GM13976 (cell line): ENCODE results near the gene CALML3.

ENCODE experiments used
- DNase-seq: peaks from one replicate; pipeline ENCODE4 v3.0.0; 2012; ENCODE audit warnings: low spot score
- in situ Hi-C: fragments of 300-500 bp; cut with MboI; formaldehyde crosslinking; loops from one replicate; pipeline ENCODE4 v1.12.0; 2022; ENCODE audit warnings: low sequenced_read_pairs, mixed read lengths, inconsistent platforms; ENCODE audit not compliant: unreplicated experiment
- TF ChIP-seq, protein P1 (sequence below): IDR thresholded peaks from 2 replicates; pipeline ENCODE4 v1.5.1; 2012; ENCODE audit warnings: borderline replicate concordance, mild to moderate bottlenecking; ENCODE audit not compliant: insufficient read depth; ENCODE audit errors: extremely low read depth, missing control alignments, control extremely low read depth

Gene CALML3

DNA sequence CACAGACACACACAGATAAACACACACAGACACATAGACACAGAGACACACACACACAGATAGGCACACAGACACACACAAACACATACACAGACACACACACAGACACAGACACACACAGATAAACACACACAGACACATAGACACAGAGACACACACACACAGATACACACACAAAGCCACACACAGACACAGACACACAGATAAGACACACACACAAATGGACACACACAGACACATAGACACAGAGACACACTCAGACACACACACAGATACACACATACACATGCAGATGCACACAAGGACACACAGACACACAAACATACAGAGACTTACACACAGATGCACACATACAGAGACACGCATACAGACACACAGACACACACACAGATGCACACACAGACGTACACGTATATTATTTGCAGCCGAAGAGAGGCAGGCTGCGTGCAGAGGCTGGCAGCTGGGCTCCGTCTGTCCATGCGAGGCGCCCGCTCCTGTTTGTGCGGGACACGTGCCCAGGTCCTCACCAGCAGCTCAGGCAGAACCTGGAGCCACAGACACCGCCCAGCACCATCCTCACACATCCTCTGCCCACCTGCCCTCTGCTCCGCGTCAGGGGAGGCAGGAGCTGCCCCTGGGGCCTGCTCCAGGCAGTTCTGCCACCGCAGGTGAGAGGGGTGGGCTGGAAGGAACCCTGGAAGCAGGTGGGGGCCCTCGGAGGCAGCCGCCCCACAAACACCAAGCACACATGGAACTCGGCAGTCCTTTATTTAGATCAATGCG lies 26.6 kb upstream of the CALML3 start:
- no peak for DNase-seq
- TF ChIP-seq, protein P1, sequence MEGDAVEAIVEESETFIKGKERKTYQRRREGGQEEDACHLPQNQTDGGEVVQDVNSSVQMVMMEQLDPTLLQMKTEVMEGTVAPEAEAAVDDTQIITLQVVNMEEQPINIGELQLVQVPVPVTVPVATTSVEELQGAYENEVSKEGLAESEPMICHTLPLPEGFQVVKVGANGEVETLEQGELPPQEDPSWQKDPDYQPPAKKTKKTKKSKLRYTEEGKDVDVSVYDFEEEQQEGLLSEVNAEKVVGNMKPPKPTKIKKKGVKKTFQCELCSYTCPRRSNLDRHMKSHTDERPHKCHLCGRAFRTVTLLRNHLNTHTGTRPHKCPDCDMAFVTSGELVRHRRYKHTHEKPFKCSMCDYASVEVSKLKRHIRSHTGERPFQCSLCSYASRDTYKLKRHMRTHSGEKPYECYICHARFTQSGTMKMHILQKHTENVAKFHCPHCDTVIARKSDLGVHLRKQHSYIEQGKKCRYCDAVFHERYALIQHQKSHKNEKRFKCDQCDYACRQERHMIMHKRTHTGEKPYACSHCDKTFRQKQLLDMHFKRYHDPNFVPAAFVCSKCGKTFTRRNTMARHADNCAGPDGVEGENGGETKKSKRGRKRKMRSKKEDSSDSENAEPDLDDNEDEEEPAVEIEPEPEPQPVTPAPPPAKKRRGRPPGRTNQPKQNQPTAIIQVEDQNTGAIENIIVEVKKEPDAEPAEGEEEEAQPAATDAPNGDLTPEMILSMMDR, result no peak
- in situ Hi-C loops, result no loop called here

DNA sequence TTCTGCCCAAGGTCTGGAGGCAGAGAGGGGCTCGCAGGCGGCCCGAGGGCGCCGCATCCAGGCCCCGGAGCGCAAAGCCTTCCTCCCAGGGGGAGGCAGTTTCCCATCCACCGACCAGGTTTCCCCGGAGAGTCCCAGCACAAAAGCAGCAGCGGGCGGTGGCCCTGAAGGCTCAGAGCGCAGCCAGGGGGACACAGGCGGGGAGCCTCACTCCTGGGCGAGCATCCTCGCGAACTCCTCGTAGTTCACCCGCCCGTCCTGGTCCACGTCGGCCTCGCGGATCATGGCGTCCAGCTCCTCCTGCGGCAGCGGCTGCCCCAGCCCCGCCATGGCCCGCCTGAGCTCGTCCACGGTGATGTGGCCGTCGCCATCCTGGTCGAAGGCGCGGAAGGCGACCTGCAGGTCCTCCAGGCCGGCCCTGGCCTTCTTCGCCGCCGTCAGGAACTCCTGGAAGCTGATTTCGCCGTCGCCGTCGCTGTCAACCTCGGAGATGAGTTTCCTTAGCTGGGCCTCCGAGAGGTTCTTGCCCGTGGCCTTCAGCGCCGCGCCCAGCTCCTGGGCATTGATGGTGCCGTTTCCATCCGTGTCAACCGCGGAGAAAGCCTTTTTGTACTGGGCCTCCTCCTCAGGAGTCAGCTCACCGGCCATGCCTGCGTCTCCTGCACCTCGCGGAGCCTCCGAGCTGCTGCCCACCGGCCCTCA lies 25.8 kb upstream of the CALML3 start:
- TF ChIP-seq, protein P1, result no peak
- DNase-seq, result no peak
- in situ Hi-C loops, result no loop called here

DNA sequence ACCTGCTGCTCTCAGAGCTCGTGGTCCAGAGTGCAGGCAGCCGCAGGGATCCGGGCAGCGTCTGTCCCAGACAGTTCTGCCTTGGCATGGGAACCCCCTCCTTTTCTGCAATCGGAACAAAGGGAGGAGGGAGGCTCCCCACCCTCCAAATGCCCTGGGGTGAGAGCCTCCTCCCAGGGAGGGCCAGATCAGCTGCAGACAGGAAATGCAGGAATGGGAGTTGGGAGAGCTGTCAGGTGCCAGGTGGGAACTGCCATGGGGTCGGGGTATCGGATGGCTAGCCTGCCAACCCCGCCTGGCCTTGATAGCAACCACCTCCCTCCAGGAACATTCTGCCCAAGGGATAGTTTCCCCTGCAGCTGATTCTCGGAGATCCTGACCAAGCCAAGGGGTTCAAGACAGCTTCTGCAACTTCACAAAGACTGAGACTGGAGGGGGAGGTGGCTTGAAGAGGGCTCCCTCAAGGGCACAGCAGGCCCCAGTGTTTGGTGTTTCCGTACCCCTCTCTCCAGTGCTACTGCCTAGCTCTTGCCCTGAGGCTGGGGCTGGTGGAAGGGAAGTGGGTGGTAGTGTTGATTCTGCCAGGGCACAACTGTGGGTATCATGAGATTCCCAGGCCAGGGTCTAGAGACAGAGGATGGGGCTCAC lies 25.1 kb upstream of the CALML3 start, which contains the start of gene CALML5:
CALML5 (minus strand) TSS at position 78 of the 648 bp plus-strand sequence. CDS start 132 bp downstream, outside the sequence.
- TF ChIP-seq, protein P1, result no peak
- in situ Hi-C loops, result no loop called here
- no peak for DNase-seq

DNA sequence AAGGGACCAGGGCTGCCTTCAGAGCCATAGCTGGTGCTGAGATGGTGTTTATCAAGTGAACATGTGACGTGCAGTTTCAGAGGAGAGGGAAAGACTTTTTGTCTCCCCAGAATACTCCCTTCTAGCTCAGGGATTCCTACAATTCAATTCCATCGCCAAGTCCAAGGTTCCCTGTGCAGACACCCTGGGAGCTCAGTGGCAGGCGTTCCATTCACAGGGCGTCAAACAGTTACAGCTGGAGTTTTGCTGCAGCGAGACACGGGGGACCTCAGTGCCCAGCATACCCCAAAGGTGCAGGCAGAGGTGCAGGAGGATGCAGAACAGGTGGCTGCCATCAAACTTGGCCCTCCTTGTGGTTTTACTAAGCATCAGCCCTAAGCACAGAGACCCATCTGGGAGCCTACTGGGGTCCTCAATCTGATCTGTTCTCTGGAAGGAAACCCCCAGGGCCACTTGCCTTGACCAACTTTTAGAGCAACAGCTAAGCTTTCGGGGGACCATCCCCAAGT lies 24.5 kb upstream of the CALML3 start:
- TF ChIP-seq, protein P1, result no peak
- in situ Hi-C loops, result no loop called here
- DNase-seq, result no peak

DNA sequence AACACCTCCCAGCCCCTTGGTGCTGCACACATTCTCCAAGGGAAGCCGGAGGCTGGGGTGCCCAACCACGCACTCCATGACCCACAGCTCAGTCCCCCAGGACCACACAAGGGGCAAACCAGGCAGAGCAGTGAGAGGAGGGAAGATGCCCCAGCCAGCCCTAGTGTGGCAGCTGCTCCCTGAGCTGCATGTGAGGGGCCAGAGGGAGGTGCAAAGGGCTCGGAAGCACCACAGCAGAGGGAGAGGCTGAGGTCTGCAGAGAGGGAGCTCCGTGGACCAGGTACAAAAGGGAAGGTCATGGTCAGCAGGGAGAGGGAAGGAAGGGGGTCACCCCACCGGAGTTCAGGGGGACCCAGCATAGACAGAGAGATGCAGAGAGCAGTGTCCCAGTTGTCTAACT lies 23.9 kb upstream of the CALML3 start:
- DNase-seq, result no peak
- in situ Hi-C loops, result no loop called here
- TF ChIP-seq, protein P1, result no peak

DNA sequence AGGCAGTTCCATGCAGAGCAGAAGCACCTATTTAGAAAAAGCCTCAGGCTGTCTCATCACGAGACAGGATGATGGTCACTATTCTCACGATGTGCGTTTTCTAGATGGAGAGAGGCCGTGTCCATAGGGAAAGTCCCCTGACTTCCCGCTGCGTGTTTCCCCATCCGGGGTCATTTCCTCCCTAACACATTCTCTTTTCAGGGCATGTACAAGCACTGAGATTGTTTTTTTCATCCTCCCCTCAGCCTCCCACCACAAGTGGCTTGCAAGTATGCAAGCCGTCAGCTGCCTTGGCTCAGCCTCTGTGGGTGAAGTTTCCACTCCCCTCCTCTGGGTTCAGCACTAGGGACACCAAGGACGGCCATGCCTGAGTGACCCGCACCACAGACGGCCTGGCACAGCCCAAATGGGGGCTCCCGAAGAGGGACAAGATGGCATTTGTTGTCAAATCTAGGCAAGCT lies 22.7 kb upstream of the CALML3 start:
- in situ Hi-C loops, result no loop called here
- DNase-seq, result no peak
- TF ChIP-seq, protein P1, result no peak
